Muscle of leg (tissue), 11 donors: ENCODE data around the gene AP1S2. TPM values are rescaled to one million over a fixed set of nuclear protein-coding genes. Genes with fewer than 3 reads are reported as not detected.
"Not testable (repeated sequence)": the region's sequence is repeated elsewhere in the genome, so short reads cannot be mapped to it uniquely, and the experiment has no call there.

Experiments used
- DNase-seq: peaks from one replicate; pipeline ENCODE4 v3.0.0; 2013
- H3K27ac ChIP-seq: one replicate; pipeline ENCODE4 v1.5.1; 2013; ENCODE audit warnings: mild to moderate bottlenecking, low read length, control low read depth
- H3K27me3 ChIP-seq: one replicate; pipeline ENCODE4 v1.6.1; 2013; ENCODE audit warnings: low read length; ENCODE audit not compliant: control insufficient read depth, insufficient read depth
- H3K36me3 ChIP-seq: one replicate; pipeline ENCODE4 v1.6.1; 2013; ENCODE audit warnings: low read length; ENCODE audit not compliant: control insufficient read depth, insufficient read depth
- H3K4me1 ChIP-seq: one replicate; pipeline ENCODE4 v1.6.1; 2013; ENCODE audit warnings: low read length; ENCODE audit not compliant: control insufficient read depth, insufficient read depth
- H3K4me3 ChIP-seq: one replicate; pipeline ENCODE4 v1.5.1; 2013; ENCODE audit warnings: low read length, control low read depth
- H3K9me3 ChIP-seq: replicated peaks from 2 replicates; pipeline ENCODE4 v1.6.1; 2013; ENCODE audit warnings: low read depth, low read length; ENCODE audit not compliant: control insufficient read depth
- WGBS: methylation state at CpG from one replicate; pipeline ENCODE4 v1.1.5; 2013; ENCODE audit warnings: missing lambda C conversion rate; ENCODE audit not compliant: insufficient coverage; 5-methylcytosine and 5-hydroxymethylcytosine counted together
- polyA plus RNA-seq, 8 donors: library from polyadenylated mRNA; unstranded; fragments of 120-200 nt; gene quantifications; one replicate each; pipeline versions ENCODE4 v1.2.1 to v1.2.3, GENCODE V29; 2013; ENCODE audit warnings: inconsistent platforms in 1 of 8, low replicate concordance in 1 of 8; ENCODE audit not compliant: insufficient read length in 8 of 8, insufficient read depth in 1 of 8
- total RNA-seq: library from RNA; stranded (reverse); fragments of 120-200 nt; gene quantifications from one replicate; pipeline ENCODE4 v1.2.4, GENCODE V29; 2013

The AP1S2 gene
- total and polyA plus RNA-seq, 9 donors: 36.5 to 50.5 (median 42.5) TPM

DNA sequence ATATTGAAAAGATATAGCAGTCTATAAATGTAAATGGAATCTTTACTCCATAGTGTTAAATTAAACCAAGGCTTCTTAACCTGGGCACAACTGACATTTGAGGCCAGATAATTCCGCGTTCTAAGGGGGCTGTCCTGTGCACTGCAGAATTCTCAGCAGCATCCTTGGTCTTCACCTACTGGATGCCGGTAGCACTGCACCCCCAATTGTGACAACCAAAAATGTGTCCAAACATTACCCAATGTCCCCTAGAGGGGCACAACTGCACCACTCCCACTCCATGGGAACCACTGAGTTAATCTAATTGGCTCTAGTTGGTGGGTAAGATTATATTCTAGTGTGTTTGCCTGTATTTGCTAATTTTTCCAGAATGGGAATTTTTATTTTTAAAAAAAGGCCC, 16.6 kb downstream of the AP1S2 start:
- no peaks in the 10 kb centered on the region for H3K9me3 ChIP-seq
- WGBS: 88% methylated on average over 3 of the region's 3 CpGs

DNA sequence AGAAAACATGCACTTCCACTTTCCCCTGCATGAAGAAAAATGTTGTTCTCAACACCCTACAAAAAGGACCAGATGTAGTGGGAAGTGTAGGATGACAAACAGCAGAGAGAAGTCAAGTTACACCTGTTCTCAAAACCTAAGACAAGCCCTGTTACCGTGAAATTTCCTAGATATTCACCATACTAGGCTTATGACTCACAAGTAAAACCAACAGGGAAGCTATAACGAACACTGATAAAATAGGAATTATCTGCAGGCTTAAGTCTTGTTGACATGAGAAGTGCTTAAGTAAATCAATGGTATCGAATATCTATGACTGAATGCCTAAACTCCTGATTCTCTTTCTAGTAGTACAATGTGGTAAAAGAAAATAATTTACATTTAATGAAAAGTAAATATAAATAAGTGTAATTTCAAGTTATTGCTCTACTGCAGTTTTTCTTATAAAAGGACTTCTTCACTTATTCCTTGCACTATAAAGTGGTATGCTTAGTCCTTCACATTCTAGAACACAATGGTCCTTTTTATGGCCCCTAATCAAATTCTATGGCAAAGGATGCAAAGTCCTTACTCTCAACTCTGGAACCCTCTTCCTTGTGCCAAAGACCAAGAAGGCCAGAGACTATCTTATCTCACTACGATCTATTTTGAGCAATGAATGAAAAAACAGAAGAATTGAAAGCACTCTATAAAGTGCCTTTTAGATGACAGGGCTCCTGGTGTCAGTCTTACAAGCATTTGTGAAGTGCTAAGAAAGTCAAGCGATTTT, 19.6 kb downstream of the AP1S2 start:
- 100% methylated on average over 1 of the region's 5 CpGs for WGBS
- H3K4me1 ChIP-seq: no peaks in the 10 kb centered on the region
- H3K36me3 ChIP-seq: no peaks in the 10 kb centered on the region
- no peak for DNase-seq
- peaks cover 13% of the 10 kb centered on the region for H3K27me3 ChIP-seq
- H3K9me3 ChIP-seq: no peaks in the 10 kb centered on the region
- H3K4me3 ChIP-seq: no peak overlapping the region
- H3K27ac ChIP-seq: no peak overlapping the region

More for the DNA sequence above, 16.6 kb downstream of the AP1S2 start:
- Histone ChIP-seq H3K27me3 (peaks cover 18% of the 10 kb centered on the region), H3K27ac (no peak overlapping the region), H3K4me3 (no peak overlapping the region), H3K4me1 (no peaks in the 10 kb centered on the region), H3K36me3 (no peaks in the 10 kb centered on the region)
- DNase-seq: no peak

DNA sequence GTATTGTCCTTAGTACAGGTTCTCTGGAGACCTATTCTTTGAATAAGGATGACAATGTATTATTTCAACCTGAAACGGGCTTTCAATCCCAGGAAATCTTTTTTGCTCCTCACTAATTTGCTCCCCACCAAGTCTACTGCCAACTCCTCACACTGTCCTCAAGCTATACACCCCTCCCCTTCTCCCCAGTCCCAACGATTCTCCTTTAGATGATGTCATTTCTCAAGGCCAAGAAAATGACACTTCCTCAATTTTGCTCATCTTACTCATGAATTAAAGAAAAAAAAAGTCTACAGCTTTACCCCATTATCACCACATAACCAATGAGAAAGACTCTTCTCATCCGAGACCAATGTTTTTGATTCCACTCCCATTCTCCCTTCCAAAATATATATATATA, 20.6 kb downstream of the AP1S2 start:
- H3K4me1 ChIP-seq: no peaks in the 10 kb centered on the region
- peaks cover 11% of the 10 kb centered on the region for H3K27me3 ChIP-seq
- WGBS: 52% methylated on average over 2 of the region's 3 CpGs
- no peak for DNase-seq
- H3K9me3 ChIP-seq: no peaks in the 10 kb centered on the region
- H3K4me3 ChIP-seq: no peak overlapping the region
- no peak overlapping the region for H3K27ac ChIP-seq
- H3K36me3 ChIP-seq: no peaks in the 10 kb centered on the region

GRCh38 chrX:15831347-15831746, 23.3 kb downstream of the AP1S2 start:
- no CpG with 5 or more reads among the region's 2 CpGs for WGBS
- H3K27ac ChIP-seq, H3K4me3 ChIP-seq, H3K4me1 ChIP-seq, H3K9me3 ChIP-seq, DNase-seq, H3K36me3 ChIP-seq, H3K27me3 ChIP-seq: not testable (repeated sequence)

DNA sequence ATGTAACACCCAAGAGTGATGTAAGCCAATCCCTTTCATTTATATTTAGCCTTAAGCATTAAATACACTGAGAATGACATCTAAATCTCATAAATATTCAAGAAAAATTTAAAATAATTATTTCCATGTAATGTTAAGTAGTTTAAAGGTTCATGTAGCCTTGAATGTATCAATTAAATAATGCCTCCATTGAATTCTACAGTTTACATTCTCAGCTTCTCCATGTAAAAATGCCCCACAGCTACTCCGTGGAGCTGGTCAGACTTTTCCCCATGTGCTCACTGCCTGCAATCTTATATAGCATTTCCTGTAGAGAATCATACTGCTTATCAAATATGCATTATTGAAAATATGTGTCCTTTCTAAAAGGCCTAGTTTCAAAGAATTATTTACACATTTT, 25.4 kb downstream of the AP1S2 start:
- no peak overlapping the region for H3K4me3 ChIP-seq
- no peaks in the 10 kb centered on the region for H3K27me3 ChIP-seq
- H3K9me3 ChIP-seq: no peaks in the 10 kb centered on the region
- H3K27ac ChIP-seq: no peak overlapping the region
- WGBS: no CpG with 5 or more reads among the region's 1 CpG
- H3K36me3 ChIP-seq: peaks cover 7% of the 10 kb centered on the region
- H3K4me1 ChIP-seq: no peaks in the 10 kb centered on the region
- no peak for DNase-seq

- Histone ChIP-seq H3K27me3 (no peaks in the 10 kb centered on the region), H3K27ac (no peak overlapping the region), H3K4me3 (no peak overlapping the region), H3K36me3 (peaks cover 16% of the 10 kb centered on the region), H3K4me1 (no peaks in the 10 kb centered on the region), H3K9me3 (no peaks in the 10 kb centered on the region)
- no peak for DNase-seq
- WGBS: no CpG with 5 or more reads among the region's 5 CpGs
These were observed 28.7 kb downstream of the AP1S2 start for GRCh38 chrX:15825936-15826335.

DNA sequence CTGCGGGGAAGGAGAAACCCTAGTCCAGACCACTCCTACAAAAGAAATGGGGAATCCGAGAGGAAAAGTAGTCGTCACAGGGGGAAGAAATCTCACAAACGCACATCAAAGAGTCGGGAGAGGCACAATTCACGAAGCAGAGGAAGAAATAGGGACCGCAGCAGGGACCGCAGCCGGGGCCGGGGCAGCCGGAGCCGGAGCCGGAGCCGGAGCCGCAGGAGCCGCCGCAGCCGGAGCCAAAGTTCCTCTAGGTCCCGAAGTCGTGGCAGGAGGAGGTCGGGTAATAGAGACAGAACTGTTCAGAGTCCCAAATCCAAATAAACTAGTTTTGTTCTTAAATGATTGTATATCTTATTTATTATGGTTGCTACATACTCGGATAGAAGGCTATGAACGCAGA, 31.7 kb downstream of the AP1S2 start:
- 93% methylated on average over 14 of the region's 23 CpGs for WGBS
- H3K27me3 ChIP-seq: no peaks in the 10 kb centered on the region
- H3K9me3 ChIP-seq: no peaks in the 10 kb centered on the region
- H3K27ac ChIP-seq: no peak overlapping the region
- H3K4me3 ChIP-seq: no peak overlapping the region
- peaks cover 25% of the 10 kb centered on the region for H3K36me3 ChIP-seq
- DNase-seq: no peak
- H3K4me1 ChIP-seq: no peaks in the 10 kb centered on the region

DNA sequence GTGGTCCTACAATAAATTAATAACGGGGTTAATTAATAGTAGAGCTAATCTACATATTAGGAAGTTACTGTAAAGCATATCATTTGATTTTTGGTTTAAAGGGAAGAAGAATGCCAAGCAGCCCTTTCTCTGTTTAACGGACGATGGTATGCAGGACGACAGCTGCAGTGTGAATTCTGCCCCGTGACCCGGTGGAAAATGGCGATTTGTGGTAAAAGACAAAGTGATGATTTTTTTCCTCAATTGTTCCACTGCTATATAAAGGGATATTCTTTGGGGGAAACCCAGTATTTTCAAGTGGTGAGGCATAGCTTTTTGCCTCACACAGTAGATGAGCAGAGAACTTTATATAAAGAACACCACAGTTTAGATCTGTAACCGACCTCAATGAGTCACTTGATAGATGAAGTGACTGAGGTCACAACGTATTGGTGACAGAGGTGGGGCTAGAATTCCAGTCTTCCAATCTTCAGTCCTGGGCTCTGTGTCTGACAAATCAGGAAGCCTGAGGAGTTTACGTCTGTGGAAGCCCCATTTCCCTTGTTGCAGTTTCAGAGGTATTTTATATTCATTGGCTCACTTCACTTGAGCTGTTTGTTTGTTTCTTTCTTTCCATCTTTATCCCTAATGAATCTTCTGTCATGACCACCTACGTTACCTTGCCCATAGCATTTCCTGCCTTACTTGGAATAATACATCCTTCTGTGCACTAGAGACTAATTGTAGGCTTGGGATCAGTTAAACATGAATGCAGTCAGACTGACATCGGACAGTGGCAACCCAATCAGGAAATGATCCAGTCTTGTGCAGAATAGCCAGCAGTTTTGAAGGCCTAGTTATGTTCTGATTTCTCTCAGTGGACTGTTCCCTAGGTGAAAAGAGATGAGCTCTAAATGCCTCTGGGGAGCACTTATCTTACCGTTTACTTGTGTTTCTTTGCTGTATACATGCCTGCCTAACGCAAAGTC, 34.2 kb downstream of the AP1S2 start:
- H3K4me1 ChIP-seq: no peaks in the 10 kb centered on the region
- no peaks in the 10 kb centered on the region for H3K27me3 ChIP-seq
- no peak overlapping the region for H3K4me3 ChIP-seq
- H3K27ac ChIP-seq: peak overlapping the region; percentile 13
- peaks cover 31% of the 10 kb centered on the region for H3K36me3 ChIP-seq
- peak; percentile 17 for DNase-seq
- 59% methylated on average over 9 of the region's 14 CpGs for WGBS
- no peaks in the 10 kb centered on the region for H3K9me3 ChIP-seq

DNA sequence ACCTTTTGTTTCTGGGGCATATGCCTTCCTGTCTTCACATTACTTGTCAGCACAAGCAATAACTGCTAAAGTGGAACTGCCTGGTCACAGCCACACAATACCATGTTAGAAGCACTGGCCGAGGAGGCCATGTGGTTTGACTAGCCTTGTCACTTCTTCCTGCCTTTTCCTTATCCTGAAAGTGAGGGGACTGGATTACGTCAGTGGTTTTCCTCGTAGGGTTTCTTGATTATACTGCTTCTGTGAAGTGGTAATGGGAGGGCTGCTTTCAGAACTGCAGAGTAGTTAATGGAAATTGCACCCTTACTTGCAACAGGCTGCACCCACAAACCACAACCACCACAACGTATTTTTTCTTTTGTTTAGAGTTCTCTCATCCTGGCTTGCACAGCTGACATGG, 37.7 kb downstream of the AP1S2 start:
- Histone ChIP-seq H3K27ac (no peak overlapping the region), H3K9me3 (no peaks in the 10 kb centered on the region), H3K27me3 (no peaks in the 10 kb centered on the region), H3K4me3 (no peak overlapping the region), H3K4me1 (no peaks in the 10 kb centered on the region), H3K36me3 (peaks cover 27% of the 10 kb centered on the region)
- DNase-seq: peak; percentile 8
- no CpG with 5 or more reads among the region's 4 CpGs for WGBS

DNA sequence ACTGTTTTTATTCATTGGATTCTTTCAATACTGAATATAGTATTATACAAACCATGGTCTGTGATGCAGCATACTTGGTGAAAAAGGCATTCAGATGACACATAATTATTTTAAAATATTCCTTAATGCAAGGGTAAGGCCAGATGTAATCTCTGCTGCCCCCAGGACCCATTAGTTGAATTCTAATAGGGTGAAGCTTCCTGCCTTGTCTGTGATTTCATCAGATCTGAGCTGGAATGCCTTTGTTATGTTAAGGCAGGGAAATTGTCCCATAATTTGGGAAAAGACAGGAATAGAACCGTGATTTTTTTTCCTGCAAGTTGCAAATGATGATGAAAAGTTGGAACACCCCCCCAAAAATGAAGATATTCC, 38.2 kb downstream of the AP1S2 start:
- Histone ChIP-seq H3K4me1 (no peaks in the 10 kb centered on the region), H3K4me3 (no peak overlapping the region), H3K36me3 (peaks cover 30% of the 10 kb centered on the region), H3K27ac (no peak overlapping the region), H3K27me3 (no peaks in the 10 kb centered on the region), H3K9me3 (no peaks in the 10 kb centered on the region)
- no peak for DNase-seq
- no CpG with 5 or more reads among the region's 1 CpG for WGBS
